Measurements from ENCODE around the gene RASGRP2. TPM values are rescaled to one million over a fixed set of nuclear protein-coding genes. Genes with fewer than 3 reads are reported as not detected.

The RASGRP2 gene
- total and polyA plus RNA-seq, 11 donors, result 16.2 to 78.9 (median 28.1) TPM

GRCh38 chr11:64696045-64696444 lies 47.9 kb downstream of the RASGRP2 start:
- Histone ChIP-seq H3K36me3 (no peaks in the 10 kb centered on the region), H3K9me3 (no peaks in the 10 kb centered on the region), H3K27me3 (peaks cover 0 to 21% (median 10%) of the 10 kb centered on the region in 9 donors), H3K27ac (no peak overlapping the region), H3K4me1 (no peaks in the 10 kb centered on the region), H3K4me3 (no peak overlapping the region)
- DNase-seq, result no peak
- 80 to 89% (median 82%) methylated on average over 8 of the region's 8 CpGs for WGBS, 4 donors
- intact Hi-C loops (cut with DNase I), result no loop called here
- TF ChIP-seq CTCF (IDR thresholded peaks at IDR 0.05) (no peak), POLR2A (IDR thresholded peaks at IDR 0.05) (no peak)
- no peak for ATAC-seq

- no peak overlapping the region for H3K27ac ChIP-seq
- TF ChIP-seq POLR2A (IDR thresholded peaks at IDR 0.05) (no peak), CTCF (IDR thresholded peaks at IDR 0.05) (no peak)
- H3K9me3 ChIP-seq, result no peaks in the 10 kb centered on the region
- peaks cover 0 to 21% (median 10%) of the 10 kb centered on the region in 9 donors for H3K27me3 ChIP-seq
- 95 to 98% (median 96%) methylated on average over 5 of the region's 5 CpGs for WGBS, 4 donors
- intact Hi-C loops (cut with DNase I), result no loop called here
- ATAC-seq, result no peak
- no peak overlapping the region for H3K4me3 ChIP-seq
- no peaks in the 10 kb centered on the region for H3K4me1 ChIP-seq
- no peak for DNase-seq
- H3K36me3 ChIP-seq, result no peaks in the 10 kb centered on the region
These were observed 48.4 kb downstream of the RASGRP2 start for GRCh38 chr11:64695548-64695947.

GRCh38 chr11:64694821-64695365 lies 49.0 kb downstream of the RASGRP2 start:
- H3K4me1 ChIP-seq, result peaks cover 0 to 5% (median 0%) of the 10 kb centered on the region in 12 donors
- H3K9me3 ChIP-seq, result no peaks in the 10 kb centered on the region
- ATAC-seq (no peak), DNase-seq (no peak)
- WGBS, 4 donors, result 45 to 55% (median 52%) methylated on average over 5 of the region's 5 CpGs
- no peak overlapping the region for H3K4me3 ChIP-seq
- no peaks in the 10 kb centered on the region for H3K36me3 ChIP-seq
- intact Hi-C loops (cut with DNase I), result no loop called here
- H3K27ac ChIP-seq, result no peak overlapping the region
- H3K27me3 ChIP-seq, result peaks cover 0 to 21% (median 10%) of the 10 kb centered on the region in 9 donors
- TF ChIP-seq CTCF (IDR thresholded peaks at IDR 0.05), result no peak
- TF ChIP-seq POLR2A (IDR thresholded peaks at IDR 0.05), result no peak

GRCh38 chr11:64694026-64694755 lies 49.8 kb downstream of the RASGRP2 start:
- peaks cover 0 to 21% (median 10%) of the 10 kb centered on the region in 9 donors for H3K27me3 ChIP-seq
- H3K36me3 ChIP-seq, result no peaks in the 10 kb centered on the region
- no peak for TF ChIP-seq POLR2A (IDR thresholded peaks at IDR 0.05)
- no peak for TF ChIP-seq CTCF (IDR thresholded peaks at IDR 0.05)
- no peak for ATAC-seq
- H3K4me1 ChIP-seq, result peaks cover 0 to 7% (median 0%) of the 10 kb centered on the region in 12 donors
- H3K9me3 ChIP-seq, result no peaks in the 10 kb centered on the region
- no peak for DNase-seq
- intact Hi-C loops (cut with DNase I), result no loop called here
- no peak overlapping the region for H3K27ac ChIP-seq
- 70 to 89% (median 77%) methylated on average over 4 of the region's 4 CpGs for WGBS, 4 donors
- no peak overlapping the region for H3K4me3 ChIP-seq
